ENCODE results near the gene UQCC5.

UQCC5 gene

GRCh38 chr3:52509753-52510328, 26.6 kb upstream of the UQCC5 start:
- Histone ChIP-seq H3K9me3 (ENCODE audit: severe bottlenecking) (no peaks in the 10 kb centered on the region), H3K27ac (ENCODE audit: poor library complexity, severe bottlenecking) (no peak overlapping the region), H3K4me1 (ENCODE audit: insufficient read depth, poor library complexity, severe bottlenecking) (peaks cover 9% of the 10 kb centered on the region), H3K4me3 (ENCODE audit: severe bottlenecking) (no peak overlapping the region), H3K27me3 (ENCODE audit: insufficient read depth, poor library complexity, severe bottlenecking) (no peaks in the 10 kb centered on the region), H3K36me3 (ENCODE audit: low read depth) (no peaks in the 10 kb centered on the region)
- DNase-seq (ENCODE audit: low spot score) (no peak), ATAC-seq (ENCODE audit: low read depth) (no peak)
- TF ChIP-seq, protein P1, sequence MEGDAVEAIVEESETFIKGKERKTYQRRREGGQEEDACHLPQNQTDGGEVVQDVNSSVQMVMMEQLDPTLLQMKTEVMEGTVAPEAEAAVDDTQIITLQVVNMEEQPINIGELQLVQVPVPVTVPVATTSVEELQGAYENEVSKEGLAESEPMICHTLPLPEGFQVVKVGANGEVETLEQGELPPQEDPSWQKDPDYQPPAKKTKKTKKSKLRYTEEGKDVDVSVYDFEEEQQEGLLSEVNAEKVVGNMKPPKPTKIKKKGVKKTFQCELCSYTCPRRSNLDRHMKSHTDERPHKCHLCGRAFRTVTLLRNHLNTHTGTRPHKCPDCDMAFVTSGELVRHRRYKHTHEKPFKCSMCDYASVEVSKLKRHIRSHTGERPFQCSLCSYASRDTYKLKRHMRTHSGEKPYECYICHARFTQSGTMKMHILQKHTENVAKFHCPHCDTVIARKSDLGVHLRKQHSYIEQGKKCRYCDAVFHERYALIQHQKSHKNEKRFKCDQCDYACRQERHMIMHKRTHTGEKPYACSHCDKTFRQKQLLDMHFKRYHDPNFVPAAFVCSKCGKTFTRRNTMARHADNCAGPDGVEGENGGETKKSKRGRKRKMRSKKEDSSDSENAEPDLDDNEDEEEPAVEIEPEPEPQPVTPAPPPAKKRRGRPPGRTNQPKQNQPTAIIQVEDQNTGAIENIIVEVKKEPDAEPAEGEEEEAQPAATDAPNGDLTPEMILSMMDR (IDR thresholded peaks at IDR 0.05; ENCODE audit: poor library complexity, severe bottlenecking), result no peak

GRCh38 chr3:52511509-52511908, 24.9 kb upstream of the UQCC5 start:
- Histone ChIP-seq H3K36me3 (ENCODE audit: low read depth) (no peaks in the 10 kb centered on the region), H3K9me3 (ENCODE audit: severe bottlenecking) (no peaks in the 10 kb centered on the region), H3K4me3 (ENCODE audit: severe bottlenecking) (no peak overlapping the region), H3K27ac (ENCODE audit: poor library complexity, severe bottlenecking) (no peak overlapping the region), H3K4me1 (ENCODE audit: insufficient read depth, poor library complexity, severe bottlenecking) (peaks cover 9% of the 10 kb centered on the region), H3K27me3 (ENCODE audit: insufficient read depth, poor library complexity, severe bottlenecking) (no peaks in the 10 kb centered on the region)
- no peak for ATAC-seq (ENCODE audit: low read depth)
- TF ChIP-seq, protein P1 (IDR thresholded peaks at IDR 0.05; ENCODE audit: poor library complexity, severe bottlenecking), result no peak
- no peak for DNase-seq (ENCODE audit: low spot score)

DNA sequence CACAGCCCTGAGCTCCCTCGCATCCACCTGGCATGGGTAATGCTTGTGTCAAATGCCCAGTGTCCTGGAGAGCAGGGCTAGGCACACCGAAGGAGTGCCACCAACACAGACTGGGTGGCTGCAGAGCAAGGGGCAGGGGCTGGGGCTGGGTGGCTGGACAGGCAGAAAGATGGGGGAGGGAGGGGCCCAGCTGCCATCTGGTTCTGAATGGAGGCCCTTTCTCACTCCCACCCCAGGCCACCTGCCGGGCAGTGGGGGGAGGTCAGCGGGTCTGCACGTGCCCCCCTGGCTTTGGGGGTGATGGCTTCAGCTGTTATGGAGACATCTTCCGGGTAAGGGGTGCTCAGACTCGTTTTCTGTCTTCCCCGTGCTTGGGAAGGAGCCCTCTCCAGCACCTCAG, 24.3 kb upstream of the UQCC5 start:
- no peaks in the 10 kb centered on the region for H3K36me3 ChIP-seq (ENCODE audit: low read depth)
- ATAC-seq (ENCODE audit: low read depth) (no peak), DNase-seq (ENCODE audit: low spot score) (no peak)

DNA sequence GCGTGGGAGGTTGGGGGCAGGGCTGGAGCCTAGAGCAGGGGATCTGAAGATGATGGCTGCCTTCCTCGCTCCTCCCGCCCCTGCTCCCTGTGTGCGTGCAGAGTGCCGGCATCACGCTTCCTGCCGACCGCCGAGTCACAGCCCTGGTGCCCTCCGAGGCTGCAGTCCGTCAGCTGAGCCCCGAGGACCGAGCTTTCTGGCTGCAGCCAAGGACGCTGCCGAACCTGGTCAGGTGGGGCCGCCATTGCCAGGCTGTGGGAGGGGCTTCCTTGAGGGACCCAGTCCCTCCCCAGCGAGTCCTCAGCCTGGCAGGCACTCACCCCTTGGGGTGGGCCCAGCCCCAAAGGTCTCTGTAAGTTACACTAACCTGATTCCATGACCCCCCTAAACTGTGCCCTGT, 23.7 kb upstream of the UQCC5 start:
- no peak for DNase-seq (ENCODE audit: low spot score)
- Histone ChIP-seq H3K4me1 (ENCODE audit: insufficient read depth, poor library complexity, severe bottlenecking) (no peaks in the 10 kb centered on the region), H3K27me3 (ENCODE audit: insufficient read depth, poor library complexity, severe bottlenecking) (no peaks in the 10 kb centered on the region), H3K36me3 (ENCODE audit: low read depth) (no peaks in the 10 kb centered on the region), H3K9me3 (ENCODE audit: severe bottlenecking) (no peaks in the 10 kb centered on the region), H3K4me3 (ENCODE audit: severe bottlenecking) (no peak overlapping the region), H3K27ac (ENCODE audit: poor library complexity, severe bottlenecking) (no peak overlapping the region)
- ATAC-seq (ENCODE audit: low read depth), result no peak
- TF ChIP-seq, protein P1 (IDR thresholded peaks at IDR 0.05; ENCODE audit: poor library complexity, severe bottlenecking), result no peak

More for the DNA sequence above, 24.3 kb upstream of the UQCC5 start:
- peaks cover 6% of the 10 kb centered on the region for H3K4me1 ChIP-seq (ENCODE audit: insufficient read depth, poor library complexity, severe bottlenecking)
- H3K9me3 ChIP-seq (ENCODE audit: severe bottlenecking), result no peaks in the 10 kb centered on the region
- no peak overlapping the region for H3K4me3 ChIP-seq (ENCODE audit: severe bottlenecking)
- no peak overlapping the region for H3K27ac ChIP-seq (ENCODE audit: poor library complexity, severe bottlenecking)
- H3K27me3 ChIP-seq (ENCODE audit: insufficient read depth, poor library complexity, severe bottlenecking), result no peaks in the 10 kb centered on the region
- TF ChIP-seq, protein P1 (IDR thresholded peaks at IDR 0.05; ENCODE audit: poor library complexity, severe bottlenecking), result no peak

- H3K9me3 ChIP-seq (ENCODE audit: severe bottlenecking), result no peaks in the 10 kb centered on the region
- H3K27ac ChIP-seq (ENCODE audit: poor library complexity, severe bottlenecking), result no peak overlapping the region
- TF ChIP-seq, protein P1 (IDR thresholded peaks at IDR 0.05; ENCODE audit: poor library complexity, severe bottlenecking), result no peak
- DNase-seq (ENCODE audit: low spot score) (no peak), ATAC-seq (ENCODE audit: low read depth) (no peak)
- no peaks in the 10 kb centered on the region for H3K27me3 ChIP-seq (ENCODE audit: insufficient read depth, poor library complexity, severe bottlenecking)
- H3K4me1 ChIP-seq (ENCODE audit: insufficient read depth, poor library complexity, severe bottlenecking), result no peaks in the 10 kb centered on the region
- no peaks in the 10 kb centered on the region for H3K36me3 ChIP-seq (ENCODE audit: low read depth)
- no peak overlapping the region for H3K4me3 ChIP-seq (ENCODE audit: severe bottlenecking)
These were observed 23.1 kb upstream of the UQCC5 start for GRCh38 chr3:52513281-52513680.

Data from RWPE2 (cell line).